Astrocyte (in vitro differentiated cells and primary cell): ENCODE measurements around the gene SPSB2. TPM values are rescaled to one million over a fixed set of nuclear protein-coding genes. Genes with fewer than 3 reads are reported as not detected.

ENCODE experiments used
- DNase-seq: peaks from one replicate; pipeline ENCODE4 v3.0.0-alpha.2; 2010; ENCODE audit warnings: low read depth
- FAIRE-seq: peaks from 2 replicates; lab custom pipeline; 2011; peaks lifted over from hg19 to GRCh38; lab: Jason Lieb, UNC
- H2AFZ ChIP-seq: 2 replicates; pipeline ENCODE4 v1.6.0; 2012; ENCODE audit warnings: low read depth, low read length, inconsistent platforms
- H3K27ac ChIP-seq: 2 replicates; pipeline ENCODE4 v1.5.1; 2011; ENCODE audit warnings: low read depth, low read length, inconsistent platforms
- H3K27me3 ChIP-seq: 2 replicates; pipeline ENCODE4 v1.6.0; 2011; ENCODE audit warnings: low read length, inconsistent platforms; ENCODE audit not compliant: insufficient read depth
- H3K36me3 ChIP-seq: 2 replicates; pipeline ENCODE4 v1.5.1; 2011; ENCODE audit warnings: low read length, inconsistent platforms; ENCODE audit not compliant: insufficient read depth
- H3K4me1 ChIP-seq: 2 replicates; pipeline ENCODE4 v1.5.1; 2011; ENCODE audit warnings: low read length, inconsistent platforms; ENCODE audit not compliant: insufficient read depth
- H3K4me2 ChIP-seq: 2 replicates; pipeline ENCODE4 v1.6.0; 2012; ENCODE audit warnings: low read length, inconsistent platforms
- H3K4me3 ChIP-seq: 2 replicates; pipeline ENCODE4 v1.5.1; 2011; ENCODE audit warnings: low read depth, mild to moderate bottlenecking, low read length, inconsistent platforms; ENCODE audit not compliant: insufficient read depth
- H3K79me2 ChIP-seq: 2 replicates; pipeline ENCODE4 v1.6.0; 2012; ENCODE audit warnings: mild to moderate bottlenecking, low read length, inconsistent platforms; ENCODE audit not compliant: insufficient read depth
- H3K9ac ChIP-seq: 2 replicates; pipeline ENCODE4 v1.6.0; 2012; ENCODE audit warnings: mild to moderate bottlenecking, low read length, inconsistent platforms
- H3K9me3 ChIP-seq: 2 replicates; pipeline ENCODE4 v1.5.1; 2012; ENCODE audit warnings: low read depth, mild to moderate bottlenecking, low read length, inconsistent platforms; ENCODE audit not compliant: insufficient read depth
- H4K20me1 ChIP-seq: 2 replicates; pipeline ENCODE4 v1.6.0; 2012; ENCODE audit warnings: low read length, inconsistent platforms; ENCODE audit not compliant: insufficient read depth
- H3K27ac Mint-ChIP-seq: one replicate; pipeline ENCODE4 v1.8.0; 2021; ENCODE audit warnings: mild to moderate bottlenecking, mixed read lengths; ENCODE audit not compliant: unreplicated experiment
- H3K27me3 Mint-ChIP-seq: one replicate; pipeline ENCODE4 v1.8.0; 2021; ENCODE audit warnings: low read depth, mixed read lengths; ENCODE audit not compliant: unreplicated experiment
- H3K36me3 Mint-ChIP-seq: one replicate; pipeline ENCODE4 v1.8.0; 2021; ENCODE audit warnings: low read depth, mixed read lengths; ENCODE audit not compliant: unreplicated experiment
- H3K4me1 Mint-ChIP-seq: one replicate; pipeline ENCODE4 v1.8.0; 2021; ENCODE audit warnings: low read depth, mixed read lengths; ENCODE audit not compliant: unreplicated experiment
- H3K4me3 Mint-ChIP-seq: one replicate; pipeline ENCODE4 v1.8.0; 2021; ENCODE audit warnings: mild to moderate bottlenecking, moderate library complexity, mixed read lengths; ENCODE audit not compliant: unreplicated experiment
- H3K9me3 Mint-ChIP-seq: one replicate; pipeline ENCODE4 v1.8.0; 2021; ENCODE audit warnings: mild to moderate bottlenecking, mixed read lengths; ENCODE audit not compliant: unreplicated experiment
- EZH2 ChIP-seq: IDR thresholded peaks from 2 replicates; pipeline ENCODE4 v1.6.1; 2012; ENCODE audit warnings: mild to moderate bottlenecking, low read length, inconsistent platforms; ENCODE audit not compliant: insufficient read depth
- total RNA-seq: library from RNA; stranded (reverse); gene quantifications from 2 replicates; pipeline ENCODE4 v1.2.1, GENCODE V29; 2021
- TF ChIP-seq, protein P1 (sequence below): IDR thresholded peaks from 2 replicates; pipeline ENCODE4 v1.5.1; 2011; ENCODE audit warnings: low read depth, mild to moderate bottlenecking, inconsistent platforms, low read length, moderate library complexity; ENCODE audit not compliant: insufficient read depth

SPSB2 gene
- total RNA-seq, 1 donor from 2014 or later: 4.9 TPM

DNA sequence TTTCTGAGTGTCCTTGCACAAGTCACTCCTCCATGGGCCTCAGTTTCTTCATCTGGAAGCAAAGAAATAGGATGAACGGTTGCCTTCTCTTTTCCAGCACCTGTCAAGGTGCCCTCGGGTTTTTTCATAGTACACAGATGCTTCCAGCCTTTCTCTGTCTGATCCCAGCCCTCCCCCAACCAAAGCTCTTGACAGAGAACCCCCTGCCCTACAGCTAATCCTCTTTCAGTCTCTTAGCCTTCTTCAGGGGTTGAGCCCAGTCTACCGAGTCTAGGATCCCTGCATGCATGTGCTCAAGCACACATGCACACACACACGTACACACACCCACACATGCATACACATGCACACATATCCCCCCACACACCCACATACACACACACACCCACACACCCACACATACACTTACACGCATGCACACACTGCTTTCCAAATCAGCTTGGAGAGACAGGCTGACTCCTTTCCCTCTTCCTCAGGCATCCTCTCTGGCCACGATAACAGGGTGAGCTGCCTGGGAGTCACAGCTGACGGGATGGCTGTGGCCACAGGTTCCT lies 26.7 kb downstream of the SPSB2 start:
- no peak overlapping the region for H3K4me3 ChIP-seq
- no peaks in the 10 kb centered on the region for H3K9me3 ChIP-seq
- Mint-ChIP-seq H3K27ac (no peak overlapping the region), H3K9me3 (no peaks in the 10 kb centered on the region), H3K36me3 (peaks cover 13% of the 10 kb centered on the region), H3K4me3 (no peak overlapping the region), H3K27me3 (no peaks in the 10 kb centered on the region), H3K4me1 (peaks cover 1% of the 10 kb centered on the region)
- peaks cover 8% of the 10 kb centered on the region for H3K4me1 ChIP-seq
- no peak for TF ChIP-seq EZH2
- TF ChIP-seq, protein P1, sequence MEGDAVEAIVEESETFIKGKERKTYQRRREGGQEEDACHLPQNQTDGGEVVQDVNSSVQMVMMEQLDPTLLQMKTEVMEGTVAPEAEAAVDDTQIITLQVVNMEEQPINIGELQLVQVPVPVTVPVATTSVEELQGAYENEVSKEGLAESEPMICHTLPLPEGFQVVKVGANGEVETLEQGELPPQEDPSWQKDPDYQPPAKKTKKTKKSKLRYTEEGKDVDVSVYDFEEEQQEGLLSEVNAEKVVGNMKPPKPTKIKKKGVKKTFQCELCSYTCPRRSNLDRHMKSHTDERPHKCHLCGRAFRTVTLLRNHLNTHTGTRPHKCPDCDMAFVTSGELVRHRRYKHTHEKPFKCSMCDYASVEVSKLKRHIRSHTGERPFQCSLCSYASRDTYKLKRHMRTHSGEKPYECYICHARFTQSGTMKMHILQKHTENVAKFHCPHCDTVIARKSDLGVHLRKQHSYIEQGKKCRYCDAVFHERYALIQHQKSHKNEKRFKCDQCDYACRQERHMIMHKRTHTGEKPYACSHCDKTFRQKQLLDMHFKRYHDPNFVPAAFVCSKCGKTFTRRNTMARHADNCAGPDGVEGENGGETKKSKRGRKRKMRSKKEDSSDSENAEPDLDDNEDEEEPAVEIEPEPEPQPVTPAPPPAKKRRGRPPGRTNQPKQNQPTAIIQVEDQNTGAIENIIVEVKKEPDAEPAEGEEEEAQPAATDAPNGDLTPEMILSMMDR: no peak
- peaks cover 40% of the 10 kb centered on the region for H3K79me2 ChIP-seq
- no peak overlapping the region for H3K4me2 ChIP-seq
- FAIRE-seq (no peak), DNase-seq (no peak)
- peaks cover 36% of the 10 kb centered on the region for H3K36me3 ChIP-seq
- H3K27me3 ChIP-seq: no peaks in the 10 kb centered on the region
- no peak overlapping the region for H2AFZ ChIP-seq
- H3K9ac ChIP-seq: no peak overlapping the region
- no peak overlapping the region for H3K27ac ChIP-seq
- H4K20me1 ChIP-seq: peaks cover 38% of the 10 kb centered on the region

DNA sequence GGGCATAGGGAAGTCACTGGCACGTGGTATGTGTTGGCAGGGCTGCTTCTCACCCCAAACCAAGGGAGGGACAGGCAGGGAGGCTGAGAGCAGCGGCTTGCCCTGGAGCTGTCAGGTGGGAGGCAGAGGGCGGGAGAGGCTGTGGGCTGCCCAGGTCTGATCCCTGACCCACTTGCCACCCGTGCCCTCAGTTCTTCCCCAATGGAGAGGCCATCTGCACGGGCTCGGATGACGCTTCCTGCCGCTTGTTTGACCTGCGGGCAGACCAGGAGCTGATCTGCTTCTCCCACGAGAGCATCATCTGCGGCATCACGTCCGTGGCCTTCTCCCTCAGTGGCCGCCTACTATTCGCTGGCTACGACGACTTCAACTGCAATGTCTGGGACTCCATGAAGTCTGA lies 27.7 kb downstream of the SPSB2 start:
- H3K27me3 Mint-ChIP-seq: no peaks in the 10 kb centered on the region
- H3K4me3 Mint-ChIP-seq: no peak overlapping the region
- H3K36me3 Mint-ChIP-seq: peaks cover 13% of the 10 kb centered on the region
- no peaks in the 10 kb centered on the region for H3K4me1 Mint-ChIP-seq
- H3K4me2 ChIP-seq: no peak overlapping the region
- H3K9me3 Mint-ChIP-seq: no peaks in the 10 kb centered on the region
- H3K36me3 ChIP-seq: peaks cover 36% of the 10 kb centered on the region
- H4K20me1 ChIP-seq: peaks cover 33% of the 10 kb centered on the region
- no peaks in the 10 kb centered on the region for H3K27me3 ChIP-seq
- H3K4me3 ChIP-seq: no peak overlapping the region
- no peak overlapping the region for H3K27ac Mint-ChIP-seq
- DNase-seq (no peak), FAIRE-seq (no peak)
- H2AFZ ChIP-seq: no peak overlapping the region
- H3K9ac ChIP-seq: no peak overlapping the region
- H3K79me2 ChIP-seq: peaks cover 34% of the 10 kb centered on the region
- H3K9me3 ChIP-seq: no peaks in the 10 kb centered on the region
- peaks cover 2% of the 10 kb centered on the region for H3K4me1 ChIP-seq
- no peak for TF ChIP-seq EZH2
- TF ChIP-seq, protein P1: no peak
- no peak overlapping the region for H3K27ac ChIP-seq

- DNase-seq (no peak), FAIRE-seq (no peak)
- Mint-ChIP-seq H3K36me3 (peaks cover 16% of the 10 kb centered on the region), H3K4me3 (no peak overlapping the region), H3K9me3 (no peaks in the 10 kb centered on the region), H3K27me3 (no peaks in the 10 kb centered on the region), H3K27ac (no peak overlapping the region), H3K4me1 (no peaks in the 10 kb centered on the region)
- peaks cover 14% of the 10 kb centered on the region for H3K79me2 ChIP-seq
- H3K27ac ChIP-seq: no peak overlapping the region
- no peaks in the 10 kb centered on the region for H3K27me3 ChIP-seq
- H3K4me1 ChIP-seq: no peaks in the 10 kb centered on the region
- no peaks in the 10 kb centered on the region for H3K9me3 ChIP-seq
- H2AFZ ChIP-seq: no peak overlapping the region
- H3K36me3 ChIP-seq: peaks cover 42% of the 10 kb centered on the region
- H4K20me1 ChIP-seq: peaks cover 30% of the 10 kb centered on the region
- no peak overlapping the region for H3K4me3 ChIP-seq
- no peak overlapping the region for H3K9ac ChIP-seq
- H3K4me2 ChIP-seq: no peak overlapping the region
- TF ChIP-seq, protein P1: no peak
- no peak for TF ChIP-seq EZH2
Measured at GRCh38 chr12:6843118-6843902, 29.8 kb downstream of the SPSB2 start.
